HepG2 (cell line): ENCODE results near the gene SLC25A44. TPM values are rescaled to one million over a fixed set of nuclear protein-coding genes. Genes with fewer than 3 reads are reported as not detected.

ENCODE experiments used
- ATAC-seq: fragments of 200-7000 bp; cut with Tn5 transposase; 3 replicates; pipeline ENCODE4 v1.9.1; 2020; ENCODE audit warnings: mild to moderate bottlenecking, moderate library complexity
- BruUV-seq: library from RNA; stranded (reverse); fragments of 400-500 nt; replicated peaks from 2 replicates; lab custom pipeline; 2021; lab: Mats Ljungman, UMichigan
- CTCF ChIA-PET: fragments of 300-600 bp; formaldehyde crosslinking; extraction: SDS; loops from one replicate; lab custom pipeline; 2021; ENCODE audit warnings: low total read pairs, inconsistent platforms, low intra/inter-chr PET ratio; lab: Yijun Ruan, JAX
- POLR2A ChIA-PET: fragments of 350-600 bp; sonication (Branson Sonifier 250); formaldehyde crosslinking; loops from one replicate; lab custom pipeline; 2020; ENCODE audit warnings: antibody characterized with exemption, inconsistent platforms; lab: Yijun Ruan, JAX
- DNase-seq: peaks from one replicate; pipeline ENCODE4 v3.0.0-alpha.2; 2015; ENCODE audit warnings: low spot score
- FAIRE-seq: peaks from 3 replicates; lab custom pipeline; 2011; peaks lifted over from hg19 to GRCh38; lab: Jason Lieb, UNC
- H2AFZ ChIP-seq: one replicate; pipeline ENCODE4 v1.6.1; 2011; ENCODE audit warnings: low read length, inconsistent platforms
- H3K27ac ChIP-seq: fragments of 300-600 bp; 3 replicates; pipeline ENCODE4 v1.8.0; 2011; ENCODE audit warnings: mixed run types, mild to moderate bottlenecking, mixed read lengths, low read length, inconsistent platforms; ENCODE audit not compliant: insufficient read depth; ENCODE audit errors: extremely low read length
- H3K27me3 ChIP-seq, 2 experiments: fragments of 200-600 bp in 1 of 2; 2 replicates in 1 of 2; 3 replicates in 1 of 2; pipeline versions ENCODE4 v1.6.0 to v1.8.0; 2011; ENCODE audit warnings: low read length in 2 of 2, mild to moderate bottlenecking in 2 of 2, moderate library complexity in 2 of 2, inconsistent platforms in 1 of 2; ENCODE audit not compliant: insufficient read depth in 2 of 2, control insufficient read depth in 1 of 2
- H3K36me3 ChIP-seq, 2 experiments: fragments of 200-600 bp in 1 of 2; replicated peaks in 1 of 2; 2 replicates in 1 of 2; 3 replicates in 1 of 2; pipeline versions ENCODE4 v1.5.1 to v1.8.0; 2011; ENCODE audit warnings: low read length in 2 of 2, inconsistent platforms in 1 of 2; ENCODE audit not compliant: insufficient read depth in 2 of 2, control insufficient read depth in 1 of 2
- H3K4me1 ChIP-seq: 2 replicates; pipeline ENCODE4 v1.5.1; 2012; ENCODE audit warnings: low read length, inconsistent platforms; ENCODE audit not compliant: insufficient read depth
- H3K4me2 ChIP-seq: 2 replicates; pipeline ENCODE4 v1.6.0; 2011; ENCODE audit warnings: low read depth, low read length, inconsistent platforms
- H3K4me3 ChIP-seq, 3 experiments: fragments of 200-600 bp in 1 of 3; sonication (generic), shearing (Covaris generic) in 1 of 3; replicated peaks in 1 of 3; 2 replicates each; pipeline ENCODE4 v1.5.1; 2011 to 2016; ENCODE audit warnings: low read length in 3 of 3, inconsistent platforms in 2 of 3, low read depth in 2 of 3, mild to moderate bottlenecking in 2 of 3, control low read depth in 1 of 3, mixed read lengths in 1 of 3; ENCODE audit not compliant: insufficient read depth in 1 of 3
- H3K79me2 ChIP-seq: one replicate; pipeline ENCODE4 v1.6.1; 2011; ENCODE audit warnings: low read length, inconsistent platforms; ENCODE audit not compliant: insufficient read depth
- H3K9ac ChIP-seq: 2 replicates; pipeline ENCODE4 v1.6.0; 2011; ENCODE audit warnings: mild to moderate bottlenecking, low read depth, low read length, inconsistent platforms; ENCODE audit not compliant: insufficient read depth
- H3K9me3 ChIP-seq: 2 replicates; pipeline ENCODE4 v1.5.1; 2012; ENCODE audit warnings: mild to moderate bottlenecking, low read length
- H4K20me1 ChIP-seq: 2 replicates; pipeline ENCODE4 v1.6.0; 2011; ENCODE audit warnings: inconsistent platforms, mild to moderate bottlenecking, low read length, moderate library complexity; ENCODE audit not compliant: insufficient read depth
- NFYC ChIP-seq: IDR thresholded peaks from 2 replicates; pipeline ENCODE4 v1.6.1; 2016; ENCODE audit warnings: missing genetic modification reagents, missing compliant biosample characterization
- POLR2A ChIP-seq, 2 experiments: IDR thresholded peaks; 2 replicates each; pipeline ENCODE4 v1.6.1; 2011; ENCODE audit warnings: low read depth in 2 of 2, low read length in 2 of 2, mild to moderate bottlenecking in 1 of 2, moderate library complexity in 1 of 2; ENCODE audit not compliant: insufficient read depth in 1 of 2
- RORA ChIP-seq: sonication (generic); formaldehyde crosslinking; IDR thresholded peaks from 2 replicates; pipeline ENCODE4 v1.5.0; 2020; ENCODE audit warnings: mild to moderate bottlenecking, missing genetic modification reagents, moderate library complexity
- SRY ChIP-seq: sonication (generic); formaldehyde crosslinking; IDR thresholded peaks from 2 replicates; pipeline ENCODE4 v1.8.0; 2022; ENCODE audit warnings: mild to moderate bottlenecking, missing genetic modification reagents
- ZNF256 ChIP-seq: sonication (generic); formaldehyde crosslinking; conservative IDR thresholded peaks from 2 replicates; pipeline ENCODE4 v1.4.0; 2020; ENCODE audit warnings: missing genetic modification reagents
- ZNF260 ChIP-seq: sonication (generic); formaldehyde crosslinking; IDR thresholded peaks from 2 replicates; pipeline ENCODE4 v1.4.0; 2020; ENCODE audit warnings: missing genetic modification reagents, low read depth, mild to moderate bottlenecking, borderline replicate concordance
- ZNF326 ChIP-seq: sonication (generic); formaldehyde crosslinking; IDR thresholded peaks from 2 replicates; pipeline ENCODE4 v1.4.0; 2020; ENCODE audit warnings: missing genetic modification reagents, borderline replicate concordance
- ZNF367 ChIP-seq: sonication (generic); formaldehyde crosslinking; IDR thresholded peaks from 2 replicates; pipeline ENCODE4 v1.4.0; 2020; ENCODE audit warnings: missing genetic modification reagents, borderline replicate concordance
- ZNF605 ChIP-seq: sonication (generic); formaldehyde crosslinking; IDR thresholded peaks from 2 replicates; pipeline ENCODE4 v1.8.0; 2022; ENCODE audit warnings: mild to moderate bottlenecking, missing genetic modification reagents
- WGBS: methylation state at CpG from one replicate; pipeline ENCODE4 v1.1.6; 2017; ENCODE audit warnings: low lambda C conversion rate; 5-methylcytosine and 5-hydroxymethylcytosine counted together
- in situ Hi-C: cut with HindIII; loops from 2 replicates; pipeline ENCODE4 v1.10.0; 2017; ENCODE audit warnings: low pct_unique_long_range_greater_than_20kb; ENCODE audit not compliant: extremely low pct_ligation_motif_present
- intact Hi-C: fragments of 100-400 bp; cut with micrococcal nuclease; formaldehyde crosslinking; loops from one replicate; pipeline ENCODE4 v1.10.0; 2022; ENCODE audit not compliant: unreplicated experiment
- polyA plus RNA-seq, 8 experiments: library from polyadenylated mRNA; depleted of rRNA in 3 of 8; stranded (reverse) in 7 of 8; unstranded in 1 of 8; fragments of >200 nt; fragmentation: Illumina TruSeq in 4 of 8; extraction: Trizol in 4 of 8; gene quantifications; 2 replicates each; pipeline versions ENCODE4 v1.2.1 to v1.2.3, GENCODE V29; 2011 to 2016; ENCODE audit warnings: low read depth in 4 of 8, missing spikeins in 1 of 8, mixed read lengths in 1 of 8; ENCODE audit not compliant: insufficient read depth in 1 of 8
- total RNA-seq, 5 experiments: library from RNA; depleted of rRNA; stranded (reverse); fragments of >200 nt; fragmentation: Illumina TruSeq; extraction: Trizol; gene quantifications; 2 replicates each; pipeline ENCODE4 v1.2.3, GENCODE V29; 2016; ENCODE audit warnings: low read depth in 1 of 5
- TF ChIP-seq, protein P1 (sequence below): sonication (generic); formaldehyde crosslinking; IDR thresholded peaks from 2 replicates; pipeline ENCODE4 v1.8.1; 2023; ENCODE audit warnings: mild to moderate bottlenecking, moderate library complexity, missing genetic modification reagents
- TF ChIP-seq, protein P2 (sequence below): fragments of 450-650 bp; IDR thresholded peaks from 2 replicates; pipeline ENCODE4 v1.6.1; 2017
- TF ChIP-seq, protein P3 (sequence below): sonication (generic); formaldehyde crosslinking; IDR thresholded peaks from 2 replicates; pipeline ENCODE4 v1.5.1; 2020; ENCODE audit warnings: mild to moderate bottlenecking, missing genetic modification reagents, moderate library complexity
- TF ChIP-seq, protein P4 (sequence below): sonication (generic); formaldehyde crosslinking; IDR thresholded peaks from 2 replicates; pipeline ENCODE4 v1.4.0; 2020; ENCODE audit warnings: missing genetic modification reagents

SLC25A44 gene
- total and polyA plus RNA-seq, 2 of the 13 experiments (the other 11 are each of a cell fraction or from before 2014, with no cell fraction given), result 10.7 to 13.4 TPM

DNA sequence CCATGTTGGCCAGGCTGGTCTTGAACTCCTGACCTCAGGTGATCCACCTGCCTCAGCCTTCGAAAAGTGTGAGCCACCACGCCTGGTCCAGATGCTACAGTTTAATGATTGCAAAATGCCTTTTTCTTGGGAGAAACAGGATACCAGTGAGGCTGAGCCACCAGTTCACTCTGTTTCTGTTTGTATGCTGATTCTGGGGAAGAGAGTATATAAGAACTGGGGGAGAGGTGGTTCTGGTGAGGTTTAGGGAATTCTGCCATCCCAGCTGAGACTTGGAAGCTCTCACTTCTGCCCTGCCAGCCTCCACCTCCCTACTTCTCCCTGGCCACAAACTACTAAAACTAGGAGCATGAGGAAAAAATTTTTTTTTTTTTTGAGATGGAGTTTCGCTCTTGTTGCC, 10.8 kb downstream of the SLC25A44 start:
- in situ Hi-C loops, result no loop called here
- H2AFZ ChIP-seq, result no peak overlapping the region
- H3K27me3 ChIP-seq, result no peaks in the 10 kb centered on the region
- POLR2A ChIA-PET, result no interaction called here
- H3K36me3 ChIP-seq, result peaks cover 15 to 53% of the 10 kb centered on the region in 2 experiments
- no peak overlapping the region for H3K4me3 ChIP-seq
- no peak overlapping the region for H3K27ac ChIP-seq
- BruUV-seq, result no TSS peak
- no peaks in the 10 kb centered on the region for H3K9me3 ChIP-seq
- TF ChIP-seq POLR2A (IDR thresholded peaks at IDR 0.05; ENCODE audit: insufficient read depth in 1 of 2, low read depth in 2 of 2, low read length in 2 of 2), result no peak
- TF ChIP-seq RORA (CRISPR knock-in tag), result no peak
- TF ChIP-seq, all 625 proteins: peak for 0
- intact Hi-C loops, result loop anchor here (10.0 kb wide), 1 partner anchor 890 kb away; the partner anchor contains the start of gene ETV3L
- Histone ChIP-seq H4K20me1 (no peaks in the 10 kb centered on the region), H3K79me2 (no peaks in the 10 kb centered on the region), H3K4me2 (no peak overlapping the region), H3K9ac (no peak overlapping the region), H3K4me1 (no peaks in the 10 kb centered on the region)
- ATAC-seq (no peak), FAIRE-seq (no peak), DNase-seq (no peak)
- CTCF ChIA-PET, result no interaction called here
- 98% methylated on average over 3 of the region's 3 CpGs for WGBS

DNA sequence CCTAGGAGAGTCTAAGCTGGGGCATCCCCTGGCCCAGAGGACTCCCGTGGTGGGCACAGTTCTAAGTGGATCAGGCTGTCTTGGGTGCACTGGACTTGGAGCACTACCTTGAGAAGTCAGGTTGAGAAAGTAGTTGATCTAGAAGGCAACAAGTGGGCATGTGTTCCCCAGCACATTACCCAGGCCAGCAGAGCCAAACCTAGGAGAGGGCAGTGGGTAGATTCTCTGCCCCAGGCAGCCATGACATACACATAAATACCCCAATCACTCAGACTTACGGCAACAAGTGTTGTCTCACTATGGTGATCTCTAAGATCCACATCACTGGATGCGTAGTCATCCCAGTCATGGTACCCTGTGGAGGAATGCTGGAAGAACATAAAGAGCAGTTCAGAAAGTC, 17.3 kb downstream of the SLC25A44 start:
- BruUV-seq, result no TSS peak
- Histone ChIP-seq H3K4me1 (peaks cover 29% of the 10 kb centered on the region), H2AFZ (no peak overlapping the region), H3K4me3 (no peak overlapping the region), H3K4me2 (no peak overlapping the region), H3K27me3 (no peaks in the 10 kb centered on the region; a peak in 1 of 5 replicates), H3K36me3 (peaks cover 9 to 39% of the 10 kb centered on the region in 2 experiments), H4K20me1 (no peaks in the 10 kb centered on the region), H3K9ac (no peak overlapping the region), H3K27ac (no peak overlapping the region), H3K9me3 (no peaks in the 10 kb centered on the region), H3K79me2 (peaks cover 22% of the 10 kb centered on the region)
- DNase-seq (no peak), ATAC-seq (no peak), FAIRE-seq (no peak)
- ChIA-PET CTCF (no interaction called here), POLR2A (interaction anchor here (3.0 kb wide), 1 partner anchor 12 kb away, joined by 61 read pairs; no protein-coding TSS in a partner anchor)
- intact Hi-C loops (no loop called here), in situ Hi-C loops (no loop called here)
- WGBS, result 90% methylated on average over 2 of the region's 3 CpGs
- TF ChIP-seq, protein P1, sequence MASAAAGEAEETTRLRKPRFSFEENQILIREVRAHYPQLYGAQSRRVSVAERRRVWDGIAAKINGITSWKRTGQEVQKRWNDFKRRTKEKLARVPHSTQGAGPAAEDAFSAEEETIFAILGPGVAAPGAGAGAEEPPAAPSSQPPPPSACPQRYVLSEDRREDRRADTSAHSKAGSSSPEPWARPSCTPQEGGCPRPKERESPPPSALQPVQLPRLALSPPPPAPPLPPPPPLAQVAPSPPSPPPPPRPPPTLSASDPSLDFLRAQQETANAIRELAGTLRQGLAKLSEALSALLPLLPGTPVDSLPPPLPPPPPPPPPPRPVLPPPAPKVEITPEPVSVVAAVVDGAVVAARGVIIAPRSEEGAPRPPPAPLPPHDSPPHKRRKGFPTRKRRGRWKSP (CRISPR knock-in tag), result no peak
- TF ChIP-seq ZNF367 (CRISPR knock-in tag) (no peak), SRY (CRISPR knock-in tag) (no peak), ZNF605 (CRISPR knock-in tag) (no peak), ZNF326 (no peak), ZNF260 (CRISPR knock-in tag) (no peak), ZNF256 (no peak), NFYC (CRISPR knock-in tag) (no peak)
- TF ChIP-seq, protein P2, sequence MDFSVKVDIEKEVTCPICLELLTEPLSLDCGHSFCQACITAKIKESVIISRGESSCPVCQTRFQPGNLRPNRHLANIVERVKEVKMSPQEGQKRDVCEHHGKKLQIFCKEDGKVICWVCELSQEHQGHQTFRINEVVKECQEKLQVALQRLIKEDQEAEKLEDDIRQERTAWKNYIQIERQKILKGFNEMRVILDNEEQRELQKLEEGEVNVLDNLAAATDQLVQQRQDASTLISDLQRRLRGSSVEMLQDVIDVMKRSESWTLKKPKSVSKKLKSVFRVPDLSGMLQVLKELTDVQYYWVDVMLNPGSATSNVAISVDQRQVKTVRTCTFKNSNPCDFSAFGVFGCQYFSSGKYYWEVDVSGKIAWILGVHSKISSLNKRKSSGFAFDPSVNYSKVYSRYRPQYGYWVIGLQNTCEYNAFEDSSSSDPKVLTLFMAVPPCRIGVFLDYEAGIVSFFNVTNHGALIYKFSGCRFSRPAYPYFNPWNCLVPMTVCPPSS, result no peak
- TF ChIP-seq, protein P3, sequence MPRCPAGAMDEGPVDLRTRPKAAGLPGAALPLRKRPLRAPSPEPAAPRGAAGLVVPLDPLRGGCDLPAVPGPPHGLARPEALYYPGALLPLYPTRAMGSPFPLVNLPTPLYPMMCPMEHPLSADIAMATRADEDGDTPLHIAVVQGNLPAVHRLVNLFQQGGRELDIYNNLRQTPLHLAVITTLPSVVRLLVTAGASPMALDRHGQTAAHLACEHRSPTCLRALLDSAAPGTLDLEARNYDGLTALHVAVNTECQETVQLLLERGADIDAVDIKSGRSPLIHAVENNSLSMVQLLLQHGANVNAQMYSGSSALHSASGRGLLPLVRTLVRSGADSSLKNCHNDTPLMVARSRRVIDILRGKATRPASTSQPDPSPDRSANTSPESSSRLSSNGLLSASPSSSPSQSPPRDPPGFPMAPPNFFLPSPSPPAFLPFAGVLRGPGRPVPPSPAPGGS (CRISPR knock-in tag), result no peak
- TF ChIP-seq, protein P4, sequence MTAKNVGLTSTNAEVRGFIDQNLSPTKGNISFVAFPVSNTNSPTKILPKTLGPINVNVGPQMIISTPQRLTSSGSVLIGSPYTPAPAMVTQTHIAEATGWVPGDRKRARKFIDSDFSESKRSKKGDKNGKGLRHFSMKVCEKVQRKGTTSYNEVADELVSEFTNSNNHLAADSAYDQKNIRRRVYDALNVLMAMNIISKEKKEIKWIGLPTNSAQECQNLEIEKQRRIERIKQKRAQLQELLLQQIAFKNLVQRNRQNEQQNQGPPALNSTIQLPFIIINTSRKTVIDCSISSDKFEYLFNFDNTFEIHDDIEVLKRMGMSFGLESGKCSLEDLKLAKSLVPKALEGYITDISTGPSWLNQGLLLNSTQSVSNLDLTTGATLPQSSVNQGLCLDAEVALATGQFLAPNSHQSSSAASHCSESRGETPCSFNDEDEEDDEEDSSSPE, result no peak
